Transverse colon (tissue), 3 donors: ENCODE results near the gene RRBP1.

Experiments
- CTCF ChIP-seq, 5 experiments: fragments of 200-600 bp in 3 of 5; fragments of 450-650 bp in 2 of 5; sonication (generic) in 3 of 5; IDR thresholded peaks; 1 replicate in 2 of 5; 2 replicates in 3 of 5; pipeline ENCODE4 v1.5.1; 2016 to 2017; ENCODE audit warnings: antibody characterized with exemption in 5 of 5, inconsistent platforms in 3 of 5, mild to moderate bottlenecking in 2 of 5, moderate library complexity in 1 of 5
- EP300 ChIP-seq: sonication (generic); formaldehyde crosslinking; IDR thresholded peaks from one replicate; pipeline ENCODE4 v1.6.1; 2017; ENCODE audit warnings: antibody characterized with exemption, low read depth

- TF ChIP-seq EP300, result no peak
- no peak for TF ChIP-seq CTCF (IDR thresholded peaks at IDR 0.05)
Observed at GRCh38 chr20:17675519-17676377, 6.3 kb downstream of the RRBP1 start.
